ENCODE data around the gene SPR.

DNA sequence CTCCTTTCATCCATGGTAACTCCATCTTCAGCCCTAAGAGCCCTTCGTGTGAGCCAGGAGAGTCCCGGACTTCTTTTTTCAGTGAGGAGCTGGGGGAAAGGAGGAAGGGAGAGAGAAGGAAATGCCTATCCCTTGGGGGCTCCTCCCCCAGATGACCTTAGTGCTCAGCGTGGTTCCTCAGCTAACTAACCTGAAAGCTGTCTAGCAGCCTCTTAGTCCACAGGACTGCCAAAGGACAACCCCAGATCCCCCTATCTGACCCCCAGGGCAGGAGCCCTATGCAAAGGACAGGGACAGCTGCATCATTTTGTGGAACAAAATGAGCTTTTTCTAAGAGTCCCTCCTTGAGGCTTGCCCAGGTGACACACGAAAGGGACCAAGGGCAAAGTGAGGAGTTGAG lies 7.9 kb downstream of the SPR start:
- TF ChIP-seq, protein P1, sequence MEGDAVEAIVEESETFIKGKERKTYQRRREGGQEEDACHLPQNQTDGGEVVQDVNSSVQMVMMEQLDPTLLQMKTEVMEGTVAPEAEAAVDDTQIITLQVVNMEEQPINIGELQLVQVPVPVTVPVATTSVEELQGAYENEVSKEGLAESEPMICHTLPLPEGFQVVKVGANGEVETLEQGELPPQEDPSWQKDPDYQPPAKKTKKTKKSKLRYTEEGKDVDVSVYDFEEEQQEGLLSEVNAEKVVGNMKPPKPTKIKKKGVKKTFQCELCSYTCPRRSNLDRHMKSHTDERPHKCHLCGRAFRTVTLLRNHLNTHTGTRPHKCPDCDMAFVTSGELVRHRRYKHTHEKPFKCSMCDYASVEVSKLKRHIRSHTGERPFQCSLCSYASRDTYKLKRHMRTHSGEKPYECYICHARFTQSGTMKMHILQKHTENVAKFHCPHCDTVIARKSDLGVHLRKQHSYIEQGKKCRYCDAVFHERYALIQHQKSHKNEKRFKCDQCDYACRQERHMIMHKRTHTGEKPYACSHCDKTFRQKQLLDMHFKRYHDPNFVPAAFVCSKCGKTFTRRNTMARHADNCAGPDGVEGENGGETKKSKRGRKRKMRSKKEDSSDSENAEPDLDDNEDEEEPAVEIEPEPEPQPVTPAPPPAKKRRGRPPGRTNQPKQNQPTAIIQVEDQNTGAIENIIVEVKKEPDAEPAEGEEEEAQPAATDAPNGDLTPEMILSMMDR (IDR thresholded peaks at IDR 0.05), result no peak
- TF ChIP-seq POLR2A (IDR thresholded peaks at IDR 0.05), result no peak
